Progenitor cell of endocrine pancreas (in vitro differentiated cells): ENCODE results near the gene SPTBN5. TPM values are rescaled to one million over a fixed set of nuclear protein-coding genes. Genes with fewer than 3 reads are reported as not detected.

ENCODE experiments used
- DNase-seq: peaks from one replicate; pipeline ENCODE4 v3.0.0; 2021; ENCODE audit warnings: low spot score; ENCODE audit not compliant: unreplicated experiment
- H3K27ac Mint-ChIP-seq: 2 replicates; pipeline ENCODE4 v1.8.0; 2021; ENCODE audit warnings: mild to moderate bottlenecking, moderate library complexity, mixed read lengths
- H3K27me3 Mint-ChIP-seq: 2 replicates; pipeline ENCODE4 v1.8.0; 2021; ENCODE audit warnings: mixed read lengths
- H3K36me3 Mint-ChIP-seq: 2 replicates; pipeline ENCODE4 v1.8.0; 2022; ENCODE audit warnings: mixed read lengths; ENCODE audit not compliant: insufficient read depth
- H3K4me1 Mint-ChIP-seq: 2 replicates; pipeline ENCODE4 v1.8.0; 2021; ENCODE audit warnings: low read depth, mixed read lengths
- H3K4me3 Mint-ChIP-seq: 2 replicates; pipeline ENCODE4 v1.8.0; 2021; ENCODE audit warnings: low read depth, mild to moderate bottlenecking, moderate library complexity, mixed read lengths
- H3K9me3 Mint-ChIP-seq: 2 replicates; pipeline ENCODE4 v1.8.0; 2021; ENCODE audit warnings: low read depth, mixed read lengths
- CTCF ChIP-seq: fragments of 200-600 bp; sonication (generic); IDR thresholded peaks from one replicate; pipeline ENCODE4 v1.5.0; 2021; ENCODE audit warnings: antibody characterized with exemption, mild to moderate bottlenecking; ENCODE audit not compliant: unreplicated experiment
- total RNA-seq: library from RNA; stranded (reverse); gene quantifications from 2 replicates; pipeline ENCODE4 v1.2.1, GENCODE V29; 2021

The SPTBN5 gene
- total RNA-seq, 1 donor from 2014 or later, result 7.9 TPM

GRCh38 chr15:41856716-41857115 lies 37.1 kb downstream of the SPTBN5 start:
- DNase-seq, result no peak
- no peaks in the 10 kb centered on the region for H3K9me3 Mint-ChIP-seq
- no peaks in the 10 kb centered on the region for H3K36me3 Mint-ChIP-seq
- no peak for TF ChIP-seq CTCF
- H3K4me1 Mint-ChIP-seq, result no peaks in the 10 kb centered on the region
- H3K27ac Mint-ChIP-seq, result no peak overlapping the region
- H3K27me3 Mint-ChIP-seq, result no peaks in the 10 kb centered on the region
- no peak overlapping the region for H3K4me3 Mint-ChIP-seq

GRCh38 chr15:41856262-41856661 lies 37.6 kb downstream of the SPTBN5 start:
- no peak for TF ChIP-seq CTCF
- no peaks in the 10 kb centered on the region for H3K36me3 Mint-ChIP-seq
- no peak overlapping the region for H3K27ac Mint-ChIP-seq
- no peaks in the 10 kb centered on the region for H3K4me1 Mint-ChIP-seq
- H3K9me3 Mint-ChIP-seq, result no peaks in the 10 kb centered on the region
- H3K4me3 Mint-ChIP-seq, result no peak overlapping the region
- no peak for DNase-seq
- H3K27me3 Mint-ChIP-seq, result no peaks in the 10 kb centered on the region

- TF ChIP-seq CTCF, result no peak
- H3K27me3 Mint-ChIP-seq, result no peaks in the 10 kb centered on the region
Observed at GRCh38 chr15:41855261-41855961, 38.4 kb downstream of the SPTBN5 start.

GRCh38 chr15:41854443-41854842 lies 39.4 kb downstream of the SPTBN5 start:
- H3K27me3 Mint-ChIP-seq, result no peaks in the 10 kb centered on the region
- no peaks in the 10 kb centered on the region for H3K9me3 Mint-ChIP-seq
- no peak overlapping the region for H3K4me3 Mint-ChIP-seq
- no peaks in the 10 kb centered on the region for H3K36me3 Mint-ChIP-seq
- TF ChIP-seq CTCF, result no peak
- H3K4me1 Mint-ChIP-seq, result no peaks in the 10 kb centered on the region
- no peak for DNase-seq
- no peak overlapping the region for H3K27ac Mint-ChIP-seq

More at GRCh38 chr15:41855261-41855961, 38.4 kb downstream of the SPTBN5 start:
- H3K4me3 Mint-ChIP-seq, result no peak overlapping the region
- H3K9me3 Mint-ChIP-seq, result no peaks in the 10 kb centered on the region
- H3K4me1 Mint-ChIP-seq, result no peaks in the 10 kb centered on the region
- H3K36me3 Mint-ChIP-seq, result no peaks in the 10 kb centered on the region
- H3K27ac Mint-ChIP-seq, result no peak overlapping the region
- DNase-seq, result no peak

- Mint-ChIP-seq H3K4me1 (no peaks in the 10 kb centered on the region), H3K36me3 (no peaks in the 10 kb centered on the region), H3K27ac (no peak overlapping the region), H3K27me3 (no peaks in the 10 kb centered on the region), H3K9me3 (no peaks in the 10 kb centered on the region), H3K4me3 (no peak overlapping the region)
- DNase-seq, result no peak
- no peak for TF ChIP-seq CTCF
Observed at GRCh38 chr15:41853831-41854230, 40.0 kb downstream of the SPTBN5 start.
